HUES48 (cell line): ENCODE measurements around the gene DPH6.
A peak's percentile ranks its signal among the peaks of the same experiment; 100 is the strongest.

Source experiments
- H3K27ac ChIP-seq: one replicate; pipeline ENCODE4 v1.7.0; 2013; ENCODE audit warnings: low read depth, low read length, inconsistent platforms
- H3K27me3 ChIP-seq: 2 replicates; pipeline ENCODE4 v1.6.1; 2013; ENCODE audit warnings: mild to moderate bottlenecking, low read length; ENCODE audit not compliant: control insufficient read depth, insufficient read depth
- H3K36me3 ChIP-seq: 2 replicates; pipeline ENCODE4 v1.6.1; 2013; ENCODE audit warnings: low read length; ENCODE audit not compliant: control insufficient read depth, insufficient read depth
- H3K4me1 ChIP-seq: 2 replicates; pipeline ENCODE4 v1.6.1; 2013; ENCODE audit warnings: mild to moderate bottlenecking, low read length; ENCODE audit not compliant: control insufficient read depth, insufficient read depth
- H3K4me3 ChIP-seq: 2 replicates; pipeline ENCODE4 v1.5.1; 2013; ENCODE audit warnings: mild to moderate bottlenecking, low read depth, low read length
- H3K9ac ChIP-seq: 2 replicates; pipeline ENCODE4 v1.6.1; 2013; ENCODE audit warnings: mild to moderate bottlenecking, low read depth, low read length, moderate library complexity
- H3K9me3 ChIP-seq: 2 replicates; pipeline ENCODE4 v1.6.1; 2013; ENCODE audit warnings: low read length; ENCODE audit not compliant: control insufficient read depth, insufficient read depth

The DPH6 gene

DNA sequence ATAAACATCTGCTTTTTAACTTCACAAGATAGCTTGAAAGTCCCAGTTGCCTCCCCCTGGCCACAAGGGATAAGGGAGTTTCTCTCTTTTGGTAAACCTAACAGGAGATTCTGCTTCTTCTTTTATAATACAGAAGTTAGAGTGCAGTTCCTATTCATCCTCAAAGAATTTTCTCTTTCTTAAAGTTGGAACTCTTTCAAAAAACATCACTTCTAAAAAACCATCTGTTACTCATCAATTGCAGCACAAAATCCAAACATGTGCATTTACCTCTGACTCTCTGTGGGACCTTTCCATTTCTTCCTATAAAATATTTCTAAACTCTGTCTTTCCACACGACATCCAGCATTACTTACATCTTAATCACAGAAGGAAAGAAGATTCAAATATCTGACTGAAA, 5.1 kb downstream of the DPH6 start:
- Histone ChIP-seq H3K27ac (no peak overlapping the region), H3K9ac (no peak overlapping the region), H3K27me3 (no peaks in the 10 kb centered on the region), H3K9me3 (no peaks in the 10 kb centered on the region), H3K4me1 (peaks cover 3% of the 10 kb centered on the region; the same call in 1 of the 2 replicates), H3K36me3 (peaks cover 26% of the 10 kb centered on the region), H3K4me3 (no peak overlapping the region)

DNA sequence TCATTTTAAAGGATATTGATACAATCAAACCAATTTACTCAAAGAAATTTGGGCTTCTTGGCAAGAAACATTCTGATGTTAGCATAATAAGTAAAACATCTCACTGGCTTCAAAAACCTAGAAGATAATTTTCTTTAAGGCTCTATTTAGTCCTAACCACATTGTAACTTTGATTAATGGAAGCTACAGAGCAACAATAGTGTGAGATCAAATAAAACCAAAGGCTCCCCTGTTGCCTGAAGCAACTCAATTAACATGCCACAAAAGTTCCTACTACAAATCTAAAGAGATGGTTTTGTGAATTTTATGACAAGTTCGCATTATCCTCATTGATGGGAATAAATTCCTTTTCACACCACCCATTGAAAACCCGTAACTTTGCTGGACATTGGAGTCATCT, 5.9 kb downstream of the DPH6 start:
- Histone ChIP-seq H3K9ac (no peak overlapping the region), H3K27ac (no peak overlapping the region), H3K4me3 (no peak overlapping the region)

DNA sequence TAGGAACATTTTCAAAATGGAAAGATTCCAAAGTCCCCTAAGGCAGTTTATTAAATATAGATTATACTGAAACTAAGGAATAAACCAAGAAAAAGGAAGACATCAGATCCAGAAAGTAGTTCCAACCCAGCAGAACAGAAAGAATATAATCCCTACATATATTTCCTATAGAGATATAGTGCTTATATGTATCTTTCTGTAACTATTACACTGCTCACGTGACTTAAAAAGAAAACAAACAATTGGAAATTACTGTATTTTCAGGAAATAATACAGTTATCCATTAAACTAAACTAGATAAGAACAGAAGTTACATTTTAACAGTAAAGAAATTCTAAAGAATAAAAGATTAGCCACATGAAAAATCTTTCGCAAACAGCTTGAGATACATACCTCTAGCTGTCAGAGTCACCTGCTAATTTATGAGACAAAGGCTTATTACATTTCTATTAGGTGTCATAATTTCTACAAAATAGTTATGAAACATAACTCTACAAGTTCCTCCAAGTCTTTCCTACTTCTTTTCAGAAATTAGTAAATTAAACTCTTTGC, 10.5 kb downstream of the DPH6 start:
- Histone ChIP-seq H3K27me3 (no peaks in the 10 kb centered on the region), H3K4me3 (no peak overlapping the region), H3K4me1 (no peaks in the 10 kb centered on the region), H3K27ac (no peak overlapping the region), H3K36me3 (peaks cover 35% of the 10 kb centered on the region), H3K9ac (no peak overlapping the region), H3K9me3 (no peaks in the 10 kb centered on the region)

More for the DNA sequence above, 5.9 kb downstream of the DPH6 start:
- Histone ChIP-seq H3K27me3 (no peaks in the 10 kb centered on the region), H3K36me3 (peaks cover 30% of the 10 kb centered on the region), H3K4me1 (peaks cover 3% of the 10 kb centered on the region; the same call in 1 of the 2 replicates), H3K9me3 (no peaks in the 10 kb centered on the region)

DNA sequence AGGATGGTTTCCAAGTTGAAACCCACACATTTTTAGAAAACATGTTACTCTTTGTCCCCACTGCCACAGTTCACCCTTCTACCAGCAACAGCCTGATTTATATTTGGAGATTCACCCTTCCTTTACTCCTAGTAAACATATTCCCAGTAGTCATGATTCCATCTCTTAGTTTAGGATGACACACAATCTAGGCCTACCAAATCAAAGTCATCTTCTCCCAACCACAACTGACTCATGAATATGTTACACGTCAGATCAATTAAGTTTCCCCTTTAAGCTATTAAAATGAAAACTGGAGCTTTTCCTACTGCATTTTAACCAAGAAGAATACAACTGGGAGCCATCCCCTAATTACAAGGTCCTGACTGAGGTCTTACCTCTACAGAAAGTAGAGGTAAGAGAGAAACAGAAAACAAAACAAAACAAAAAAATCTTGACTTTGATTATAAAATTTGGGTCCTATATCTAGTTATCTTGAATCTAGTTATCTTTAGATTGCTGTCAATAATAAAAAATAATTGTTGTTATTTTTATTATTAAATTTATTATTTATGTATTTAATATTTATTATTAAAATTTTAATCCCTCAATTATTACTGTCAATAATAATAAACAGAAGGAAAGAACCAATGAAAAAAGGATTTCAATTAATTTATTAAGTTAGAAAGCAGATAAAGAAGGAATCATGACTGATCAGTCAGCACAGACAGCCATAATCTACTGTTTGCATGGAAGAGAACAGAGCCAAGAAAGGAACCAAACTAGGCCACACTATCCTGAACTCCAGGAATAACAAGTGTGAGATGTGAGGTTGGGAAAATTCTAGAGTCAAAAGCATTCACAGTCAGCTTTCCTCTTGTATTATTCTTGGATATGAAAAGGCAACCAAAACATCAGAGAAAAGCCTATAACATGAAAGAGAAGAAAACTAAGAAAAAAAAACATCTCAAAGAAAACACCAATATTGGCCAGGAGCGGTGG, 12.5 kb downstream of the DPH6 start:
- Histone ChIP-seq H3K4me1 (no peaks in the 10 kb centered on the region), H3K4me3 (no peak overlapping the region), H3K9ac (no peak overlapping the region), H3K27ac (no peak overlapping the region), H3K27me3 (no peaks in the 10 kb centered on the region), H3K9me3 (no peaks in the 10 kb centered on the region), H3K36me3 (peaks cover 35% of the 10 kb centered on the region)

DNA sequence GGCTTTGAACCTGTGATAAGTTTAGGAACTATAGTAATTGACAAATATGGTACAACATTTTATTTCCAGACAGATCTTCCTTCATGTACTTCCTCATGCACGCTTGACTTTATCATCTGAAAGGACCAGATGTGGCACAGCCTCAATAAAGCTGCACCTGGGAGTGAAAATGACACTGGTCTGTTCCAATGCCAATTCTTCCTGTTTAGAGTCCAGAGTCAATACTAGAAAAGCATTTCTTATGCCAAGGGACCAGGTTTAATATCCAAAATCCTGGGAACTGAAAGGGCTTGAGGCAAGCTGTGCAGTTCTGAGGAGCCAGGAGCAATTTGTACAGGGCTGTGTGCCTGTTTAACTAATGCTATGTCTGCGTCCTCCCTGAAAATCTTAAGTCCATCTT, 15.3 kb downstream of the DPH6 start:
- Histone ChIP-seq H3K4me3 (no peak overlapping the region), H3K36me3 (peaks cover 11% of the 10 kb centered on the region; the same call in 1 of the 2 replicates), H3K27me3 (no peaks in the 10 kb centered on the region), H3K4me1 (no peaks in the 10 kb centered on the region), H3K27ac (no peak overlapping the region), H3K9ac (no peak overlapping the region), H3K9me3 (no peaks in the 10 kb centered on the region)

DNA sequence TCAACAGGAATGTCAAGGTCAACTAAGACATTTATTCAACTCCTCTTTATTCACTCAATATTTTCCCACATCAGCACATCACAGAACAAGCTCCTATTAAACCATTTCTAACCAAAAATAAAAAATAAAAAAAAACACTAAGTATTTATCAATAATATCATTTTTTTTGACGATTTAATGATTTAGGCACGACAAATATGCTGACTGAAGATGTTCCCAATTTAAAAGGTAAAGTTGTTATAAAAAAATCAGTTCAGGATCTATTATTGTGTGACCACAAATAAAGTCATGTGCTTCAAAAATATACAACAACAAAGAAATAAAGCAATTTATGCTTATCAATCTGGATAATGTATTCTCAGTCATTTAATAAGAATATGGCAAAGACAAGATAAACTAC, 16.2 kb downstream of the DPH6 start:
- Histone ChIP-seq H3K9ac (no peak overlapping the region), H3K36me3 (peaks cover 9% of the 10 kb centered on the region; the same call in 1 of the 2 replicates), H3K27ac (no peak overlapping the region), H3K9me3 (no peaks in the 10 kb centered on the region), H3K27me3 (no peaks in the 10 kb centered on the region), H3K4me3 (no peak overlapping the region), H3K4me1 (no peaks in the 10 kb centered on the region)

DNA sequence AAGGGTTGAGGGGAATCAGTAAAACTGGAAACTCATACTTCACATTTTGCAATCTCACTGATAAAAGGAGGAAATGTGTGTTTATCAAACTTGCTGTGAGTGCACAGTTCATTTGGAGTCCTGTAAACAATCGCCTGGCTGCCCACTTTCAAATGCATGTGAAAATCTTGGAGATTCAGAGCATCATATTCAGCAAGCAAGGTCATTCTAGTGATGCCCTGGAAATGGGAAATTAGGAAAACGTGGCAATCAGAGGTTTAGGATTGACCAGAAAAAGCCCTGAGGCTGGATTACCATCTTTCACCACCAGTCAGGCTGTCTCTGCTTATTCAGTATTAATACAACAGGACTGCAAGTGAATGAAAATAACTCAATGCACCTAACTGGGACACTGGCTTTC, 23.9 kb downstream of the DPH6 start:
- peaks cover 39% of the 10 kb centered on the region for H3K4me1 ChIP-seq
- no peak overlapping the region for H3K4me3 ChIP-seq
- no peaks in the 10 kb centered on the region for H3K9me3 ChIP-seq
- H3K27me3 ChIP-seq, result no peaks in the 10 kb centered on the region
- no peak overlapping the region for H3K27ac ChIP-seq
- no peak overlapping the region for H3K9ac ChIP-seq
- H3K36me3 ChIP-seq, result no peaks in the 10 kb centered on the region

DNA sequence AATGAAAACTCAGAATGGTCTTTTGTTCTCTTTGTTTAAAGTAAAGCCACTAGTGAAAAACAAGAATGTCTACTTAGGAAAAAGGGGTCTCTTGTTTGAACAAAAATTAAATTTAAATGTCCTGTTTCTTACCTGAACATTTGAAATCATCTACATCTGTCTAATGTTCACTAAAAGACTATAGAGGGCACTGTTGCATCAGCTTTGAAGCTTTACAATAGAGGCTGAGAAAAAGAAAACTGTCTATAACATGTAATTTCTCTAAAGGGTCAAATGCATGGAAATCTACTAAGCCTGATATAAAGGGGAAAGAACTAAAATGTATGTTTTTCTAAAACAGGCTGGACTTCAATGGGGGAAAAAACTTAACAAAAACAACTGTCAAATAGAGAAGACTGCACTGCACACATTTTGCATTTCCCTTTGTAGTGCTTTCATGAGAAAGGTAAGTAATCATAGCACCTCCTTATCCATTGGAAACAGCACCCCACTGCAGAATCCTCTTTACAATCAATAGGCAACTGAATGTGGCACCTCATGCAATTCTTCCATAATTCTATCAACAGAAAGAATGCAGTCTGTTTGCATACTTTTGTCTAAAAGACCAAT, 26.3 kb downstream of the DPH6 start:
- Histone ChIP-seq H3K36me3 (no peaks in the 10 kb centered on the region), H3K4me1 (peaks cover 40% of the 10 kb centered on the region), H3K27me3 (no peaks in the 10 kb centered on the region), H3K9me3 (no peaks in the 10 kb centered on the region), H3K4me3 (no peak overlapping the region), H3K27ac (peak overlapping the region; percentile 29), H3K9ac (no peak overlapping the region; the same call in 1 of the 2 replicates)

DNA sequence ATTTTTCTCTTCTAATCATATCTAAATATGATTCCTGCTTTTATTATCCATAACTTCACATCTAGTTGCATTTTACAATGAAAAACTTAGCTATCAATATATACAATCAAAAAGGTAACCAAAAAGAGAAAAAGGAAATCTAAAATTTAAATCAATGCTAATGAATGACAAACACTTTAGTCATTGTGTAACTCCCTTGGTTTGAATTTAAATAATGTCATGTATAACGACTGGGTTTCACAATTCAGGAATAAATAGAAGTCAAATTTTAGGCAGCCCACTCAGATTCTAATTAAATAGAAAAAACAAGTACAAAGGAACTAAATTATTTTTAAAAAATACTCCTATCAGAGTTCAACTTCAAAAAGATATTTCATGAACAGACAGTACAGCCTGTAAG, 26.9 kb downstream of the DPH6 start:
- H3K4me3 ChIP-seq, result no peak overlapping the region; the same call in 1 of the 2 replicates
- H3K27me3 ChIP-seq, result no peaks in the 10 kb centered on the region
- H3K9ac ChIP-seq, result no peak overlapping the region; the same call in 1 of the 2 replicates
- H3K36me3 ChIP-seq, result no peaks in the 10 kb centered on the region
- no peaks in the 10 kb centered on the region for H3K9me3 ChIP-seq
- H3K4me1 ChIP-seq, result peaks cover 40% of the 10 kb centered on the region
- H3K27ac ChIP-seq, result peak overlapping the region; percentile 29

DNA sequence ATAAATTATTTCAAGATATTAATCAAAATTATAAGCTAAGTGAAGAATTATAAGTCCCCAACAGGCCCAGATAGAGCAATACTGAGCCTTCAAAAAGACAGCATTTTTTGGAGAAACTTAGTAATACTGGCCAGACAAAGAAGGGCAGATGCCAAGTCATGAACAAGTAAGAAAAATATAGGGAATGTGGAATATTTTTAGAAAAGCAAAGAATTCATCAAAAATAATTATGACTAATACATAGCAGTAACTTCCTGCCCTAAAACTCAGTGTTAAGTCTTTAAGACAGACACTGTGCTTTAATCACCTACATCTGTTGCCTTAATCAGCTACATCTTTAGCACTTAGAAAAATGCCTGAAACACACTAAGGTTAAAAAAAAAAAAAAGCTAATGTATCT, 31.2 kb downstream of the DPH6 start:
- Histone ChIP-seq H3K9me3 (no peaks in the 10 kb centered on the region), H3K4me1 (peaks cover 21% of the 10 kb centered on the region), H3K4me3 (no peak overlapping the region), H3K27me3 (no peaks in the 10 kb centered on the region), H3K9ac (no peak overlapping the region), H3K27ac (no peak overlapping the region), H3K36me3 (no peaks in the 10 kb centered on the region)
